SIG-M5 (cell line): ENCODE results near the gene RALGAPA2.
A peak's percentile ranks its signal among the peaks of the same experiment; 100 is the strongest.

Experiments used
- DNase-seq: peaks from one replicate; lab custom pipeline; 2025; lab: John Stamatoyannopoulos, UW

The RALGAPA2 gene

DNA sequence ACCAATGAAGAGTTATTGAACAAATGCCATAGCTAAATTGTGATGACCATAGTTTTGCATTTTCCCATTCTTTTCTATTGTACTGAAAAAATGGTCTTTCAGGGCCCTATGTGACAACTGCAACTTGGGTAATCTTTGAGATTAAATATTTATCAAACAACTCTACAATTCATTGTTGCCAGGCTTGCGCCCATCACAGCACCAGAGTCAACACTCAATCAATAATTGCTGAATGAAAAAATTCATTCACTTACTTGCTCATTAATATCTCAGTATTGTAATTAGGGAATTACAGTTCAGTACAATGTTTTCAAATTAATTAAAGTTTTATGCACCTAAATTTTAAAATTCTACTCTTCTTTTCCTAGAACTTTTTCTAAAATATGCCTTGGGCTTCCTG lies 7.7 kb upstream of the RALGAPA2 start:
- no peak for DNase-seq

- DNase-seq, result no peak
Observed at GRCh38 chr20:20719411-20719810, 7.0 kb upstream of the RALGAPA2 start.

DNA sequence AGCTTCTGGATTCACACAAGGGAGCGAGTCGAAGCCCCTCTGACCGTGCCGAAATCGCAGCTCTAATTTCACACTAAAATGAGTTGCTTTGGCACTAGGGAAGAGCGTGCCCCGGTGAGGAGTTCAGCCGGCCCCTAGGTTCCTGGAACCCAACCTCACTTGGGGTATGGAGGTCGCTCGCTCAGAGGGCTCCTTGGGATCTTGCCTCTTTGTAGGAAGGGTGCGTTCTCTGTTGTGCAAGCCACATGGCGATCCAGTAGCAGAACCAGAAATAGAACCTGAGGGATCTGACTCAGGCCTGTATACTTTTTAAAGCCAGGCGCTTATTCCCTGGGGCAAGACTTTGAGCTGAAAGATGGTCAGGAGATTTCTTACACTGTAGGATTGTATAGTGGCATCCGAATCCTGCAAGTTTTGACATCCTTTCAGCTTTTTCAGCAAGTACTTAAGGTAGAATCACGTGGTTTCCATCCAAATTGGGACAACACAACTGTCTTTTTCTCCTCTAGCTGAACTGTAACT lies 861 bp upstream of the RALGAPA2 start:
- no peak for DNase-seq

GRCh38 chr20:20712004-20712473 lies 405 bp downstream of the RALGAPA2 start:
- DNase-seq, result no peak

DNA sequence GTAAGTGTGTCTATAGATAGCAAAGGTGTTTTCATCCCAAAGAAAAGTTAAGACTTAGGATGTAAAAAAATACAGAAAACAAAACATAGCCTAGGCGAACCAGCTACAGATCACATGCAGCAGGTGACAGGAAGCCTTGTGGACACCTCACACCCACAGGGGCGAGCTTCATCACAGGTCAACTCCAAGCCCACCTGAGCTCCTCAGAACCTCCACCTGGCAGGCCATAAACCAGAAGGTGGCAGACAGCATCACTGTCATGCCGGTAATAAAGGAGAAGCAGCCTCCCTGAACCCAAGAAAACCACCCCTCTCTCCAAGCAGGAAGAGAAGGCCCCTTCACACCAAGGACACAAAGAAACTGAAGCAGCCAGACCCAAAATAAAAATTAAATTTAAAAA lies 1.0 kb downstream of the RALGAPA2 start:
- DNase-seq, result no peak

DNA sequence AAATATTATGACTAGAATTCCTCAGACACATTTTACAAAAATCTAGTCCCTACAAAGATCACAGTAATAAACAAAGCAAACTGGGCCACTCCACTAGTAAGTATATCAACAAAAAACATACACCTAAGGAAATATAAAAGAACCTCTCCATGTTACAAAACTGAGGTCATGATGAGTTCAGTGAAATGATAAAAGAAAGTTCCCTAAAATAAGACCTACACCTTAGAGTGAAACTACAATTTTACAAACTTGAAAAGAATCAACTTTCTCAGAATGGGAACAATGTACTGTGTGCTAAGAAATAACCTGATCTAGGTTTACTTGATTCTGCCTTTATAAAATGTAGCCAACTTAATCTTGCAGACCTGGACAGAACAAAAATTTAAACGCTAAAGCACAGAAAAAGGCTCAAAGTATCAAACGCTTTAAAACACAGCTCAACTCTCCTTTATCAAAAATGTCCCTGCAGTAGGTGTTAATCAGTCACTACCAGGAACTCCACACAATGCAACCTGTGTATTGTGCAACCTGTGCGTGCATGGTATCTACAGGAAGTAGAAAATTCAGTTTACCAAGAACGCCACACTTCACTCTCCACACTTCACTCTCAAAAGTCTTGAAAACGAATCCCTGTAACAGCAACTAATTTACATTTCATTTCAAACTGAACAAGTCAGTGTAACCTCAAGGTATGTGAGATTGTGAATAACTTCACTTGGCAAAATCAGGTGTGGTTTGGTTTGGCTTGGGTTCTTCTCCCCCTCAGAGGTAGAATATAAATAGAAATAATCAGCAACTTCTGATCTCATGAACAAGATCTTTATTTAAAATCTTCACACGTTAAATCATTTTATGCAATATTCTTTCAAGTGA lies 1.8 kb downstream of the RALGAPA2 start:
- DNase-seq, result no peak

DNA sequence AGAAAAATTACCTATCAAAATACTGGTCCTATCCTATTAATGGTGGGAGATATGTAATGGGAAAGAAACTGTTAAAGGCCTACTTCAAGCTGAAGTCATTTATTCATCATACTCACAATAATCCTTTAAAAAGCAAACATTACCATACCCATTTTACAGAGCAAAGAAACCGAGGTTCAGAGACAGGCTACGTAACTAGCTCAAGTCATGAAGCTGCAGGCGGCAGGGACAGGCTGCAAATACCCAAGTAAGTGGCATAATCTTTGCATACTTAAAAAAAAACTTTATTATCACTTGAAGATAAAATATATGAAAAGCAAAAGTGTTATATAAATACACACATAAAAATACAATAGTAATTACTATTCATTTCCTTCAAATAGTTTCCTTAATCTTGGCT lies 2.6 kb downstream of the RALGAPA2 start:
- no peak for DNase-seq

- DNase-seq, result no peak
Observed at GRCh38 chr20:20706285-20706684, 6.2 kb downstream of the RALGAPA2 start.

DNA sequence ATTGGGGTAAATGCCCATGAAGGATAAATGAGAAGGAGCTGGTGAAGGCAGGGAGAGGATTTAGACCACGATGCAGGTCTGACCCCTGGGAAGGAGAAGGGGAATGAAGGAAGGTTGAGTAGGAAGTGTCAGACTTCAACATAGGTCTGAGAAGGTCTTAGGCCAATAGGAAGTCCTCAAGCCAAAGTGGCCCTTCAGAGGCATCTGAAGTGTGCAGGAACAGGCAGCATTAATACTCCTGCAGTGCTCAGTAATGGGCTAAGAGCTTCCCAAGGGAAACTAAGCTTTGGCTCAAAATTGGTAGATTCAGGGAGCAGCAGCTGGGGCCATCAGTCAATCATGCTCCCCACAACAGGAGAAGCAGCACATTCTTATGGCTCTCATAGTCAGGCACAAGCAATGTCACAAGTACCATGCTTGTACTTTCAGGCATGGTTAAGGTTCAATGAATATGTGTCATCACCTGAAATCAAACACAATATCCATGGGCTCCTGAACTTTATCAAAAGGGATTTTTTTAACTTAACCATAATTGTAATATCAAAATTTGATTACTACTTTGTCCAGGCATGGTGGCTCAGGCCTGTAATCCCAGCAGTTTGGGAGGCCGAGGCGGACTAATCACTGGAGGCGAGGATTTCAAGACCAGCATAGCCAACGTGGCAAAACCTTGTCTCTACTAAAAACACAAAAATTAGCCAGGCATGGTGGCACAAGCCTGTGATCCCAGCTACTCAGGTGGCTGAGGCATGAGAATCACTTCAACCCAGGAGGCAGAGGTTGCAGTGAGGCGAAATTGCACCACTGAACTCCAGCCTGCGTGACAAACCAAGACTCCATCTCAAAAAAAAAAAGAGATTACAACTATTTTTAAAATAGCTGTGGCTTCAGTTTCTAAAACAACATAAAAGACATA lies 9.9 kb downstream of the RALGAPA2 start:
- no peak for DNase-seq

DNA sequence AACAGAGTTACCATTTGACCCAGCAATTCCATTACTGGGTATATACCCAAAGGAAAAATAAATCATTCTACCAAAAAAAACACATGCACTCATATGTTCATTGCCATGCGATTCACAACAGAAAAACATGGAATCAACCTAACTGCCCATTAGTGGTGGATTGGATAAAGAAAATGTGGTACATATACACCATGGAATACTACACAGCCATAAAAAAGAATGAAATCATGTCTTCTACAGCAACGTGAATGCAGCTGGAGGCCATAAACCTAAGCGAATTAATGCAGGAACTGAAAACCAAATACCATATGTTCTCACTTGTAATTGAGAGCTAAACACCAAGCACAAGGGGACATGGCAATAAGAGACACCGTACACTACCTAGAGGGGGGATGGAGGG lies 12.5 kb downstream of the RALGAPA2 start:
- no peak for DNase-seq

DNA sequence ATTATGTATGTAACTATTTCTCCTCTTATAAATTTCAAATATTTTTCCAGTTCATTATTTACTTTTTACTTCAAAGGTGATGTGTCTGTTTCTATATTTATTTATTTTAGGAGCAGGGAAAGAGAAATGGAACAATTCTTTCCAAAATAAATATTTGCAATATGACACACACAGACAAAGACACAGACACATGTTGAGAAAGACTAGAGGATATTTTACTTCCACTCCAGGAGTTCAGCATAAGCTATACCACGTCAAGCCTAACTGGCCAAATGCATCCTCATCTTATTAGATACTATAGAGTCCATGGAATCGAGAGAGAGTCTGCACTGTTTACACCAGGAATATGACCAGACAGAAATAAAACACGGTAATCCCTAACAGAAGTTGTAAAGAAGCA lies 13.3 kb downstream of the RALGAPA2 start:
- no peak for DNase-seq

DNA sequence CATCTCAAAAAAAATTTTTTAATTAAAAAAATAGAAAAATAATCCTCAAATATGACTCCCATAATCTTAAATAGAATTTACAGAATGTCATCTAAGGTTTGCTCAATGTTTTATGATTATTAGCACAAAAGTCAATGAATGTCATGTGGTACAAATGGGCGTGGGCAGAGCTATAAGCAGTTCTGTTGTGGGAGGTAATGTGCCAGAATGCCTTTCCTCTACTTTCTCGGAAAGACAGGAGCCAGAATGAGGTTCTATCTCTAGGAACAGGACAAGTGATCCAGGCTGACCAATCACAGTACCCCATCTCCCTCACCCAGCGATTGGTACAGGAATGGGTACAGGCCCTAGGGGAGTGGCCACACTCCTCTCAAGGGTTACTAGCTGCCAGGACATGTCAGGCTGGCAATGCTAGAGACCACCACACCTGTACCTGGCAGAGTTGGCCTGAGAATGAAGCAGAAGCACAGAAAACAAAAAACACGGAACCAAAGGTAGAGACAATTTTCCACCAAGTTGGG lies 15.1 kb downstream of the RALGAPA2 start:
- DNase-seq, result no peak

GRCh38 chr20:20695250-20695816 lies 17.1 kb downstream of the RALGAPA2 start:
- DNase-seq, result no peak

- no peak for DNase-seq
Observed at GRCh38 chr20:20694591-20694990, 17.9 kb downstream of the RALGAPA2 start.

GRCh38 chr20:20692587-20692986 lies 19.9 kb downstream of the RALGAPA2 start:
- DNase-seq, result no peak

- DNase-seq, result no peak
Observed at GRCh38 chr20:20691477-20692235, 20.8 kb downstream of the RALGAPA2 start.

DNA sequence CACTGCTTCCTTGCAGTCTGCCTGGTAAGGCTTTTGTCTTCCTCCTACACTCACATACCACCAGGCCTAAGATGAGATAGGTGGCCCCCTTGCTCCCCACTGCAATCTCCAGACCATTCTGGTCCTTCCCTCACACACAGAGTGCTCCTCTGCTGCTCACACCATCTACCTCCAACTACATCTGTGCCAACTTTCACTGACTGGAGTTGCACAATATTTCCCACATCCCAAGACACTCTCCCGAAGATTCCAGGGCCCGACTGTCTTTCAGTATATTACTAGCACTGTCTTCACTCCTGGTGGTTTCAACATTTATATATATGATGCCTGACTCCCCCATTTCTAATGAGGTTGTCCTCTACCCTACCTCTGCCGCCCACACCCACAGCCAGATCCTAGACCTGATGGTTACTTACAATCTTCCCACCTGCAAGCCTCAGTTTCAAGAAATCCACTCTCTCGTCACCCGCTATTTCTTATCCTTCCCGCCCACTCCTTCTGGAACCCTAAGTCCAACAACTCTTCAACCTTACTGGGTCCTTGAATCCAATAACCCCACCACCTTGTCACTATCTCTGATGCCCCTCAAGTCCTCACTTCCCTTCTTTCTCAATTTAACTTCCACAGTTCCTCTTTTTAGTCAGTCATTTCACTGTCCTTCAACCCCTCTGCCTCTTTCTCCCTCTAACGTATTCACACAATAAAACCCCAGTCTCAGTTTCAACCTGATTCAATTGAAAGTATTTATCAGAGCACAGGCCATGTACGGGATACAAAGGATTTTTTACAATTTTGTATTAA lies 21.6 kb downstream of the RALGAPA2 start:
- DNase-seq, result peak; percentile 77

GRCh38 chr20:20687319-20687718 lies 25.1 kb downstream of the RALGAPA2 start:
- DNase-seq, result no peak

- DNase-seq, result no peak
Observed at GRCh38 chr20:20685635-20686034, 26.8 kb downstream of the RALGAPA2 start.
